Sigmoid colon (tissue), 3 donors: ENCODE results near the gene TCERG1.

Experiments used
- CTCF ChIP-seq, 4 experiments: fragments of 450-650 bp in 3 of 4; fragments of 200-600 bp in 1 of 4; IDR thresholded peaks; one replicate each; pipeline ENCODE4 v1.5.1; 2016 to 2019; ENCODE audit warnings: antibody characterized with exemption in 4 of 4, mild to moderate bottlenecking in 3 of 4, moderate library complexity in 2 of 4
- POLR2A ChIP-seq, 2 donors: fragments of 450-650 bp; IDR thresholded peaks; one replicate each; pipeline ENCODE4 v1.6.1; 2016; ENCODE audit warnings: antibody characterized with exemption in 2 of 2, mild to moderate bottlenecking in 2 of 2, moderate library complexity in 2 of 2

DNA sequence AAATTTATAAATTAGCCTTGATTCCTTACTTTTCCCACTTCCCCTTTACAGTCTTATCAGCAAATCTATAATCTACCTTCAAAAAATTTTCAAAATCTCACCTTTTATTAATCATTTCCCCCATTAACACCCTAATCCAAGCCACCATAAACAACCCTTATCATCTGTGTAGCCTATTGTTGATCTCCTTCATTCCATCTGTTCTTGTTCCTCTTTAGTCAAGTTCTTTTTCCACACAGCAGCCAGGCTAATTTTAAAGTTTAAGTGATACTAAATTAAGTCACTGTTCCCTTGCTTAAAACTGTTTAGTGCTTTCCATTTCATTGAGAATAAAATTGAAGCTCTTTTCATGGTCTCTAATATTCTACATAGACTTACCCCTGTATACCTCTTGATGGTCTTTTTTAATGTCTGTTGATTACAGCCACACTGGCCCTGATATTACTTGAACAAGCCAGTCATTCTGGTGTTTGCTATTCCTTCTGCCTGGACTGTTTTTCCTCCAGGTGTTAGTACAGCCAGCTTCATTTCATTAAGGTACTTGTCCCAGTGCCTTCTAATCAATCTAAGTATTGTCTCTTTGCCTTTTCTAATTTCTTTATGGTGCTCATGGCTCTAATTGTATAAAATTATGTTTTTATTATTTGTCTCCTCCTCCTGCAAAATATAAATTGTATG is 37.7 kb downstream of the TCERG1 start:
- no peak for TF ChIP-seq POLR2A (IDR thresholded peaks at IDR 0.05)
- no peak for TF ChIP-seq CTCF (IDR thresholded peaks at IDR 0.05)
